ENCODE measurements around the gene PAX3.

DNA sequence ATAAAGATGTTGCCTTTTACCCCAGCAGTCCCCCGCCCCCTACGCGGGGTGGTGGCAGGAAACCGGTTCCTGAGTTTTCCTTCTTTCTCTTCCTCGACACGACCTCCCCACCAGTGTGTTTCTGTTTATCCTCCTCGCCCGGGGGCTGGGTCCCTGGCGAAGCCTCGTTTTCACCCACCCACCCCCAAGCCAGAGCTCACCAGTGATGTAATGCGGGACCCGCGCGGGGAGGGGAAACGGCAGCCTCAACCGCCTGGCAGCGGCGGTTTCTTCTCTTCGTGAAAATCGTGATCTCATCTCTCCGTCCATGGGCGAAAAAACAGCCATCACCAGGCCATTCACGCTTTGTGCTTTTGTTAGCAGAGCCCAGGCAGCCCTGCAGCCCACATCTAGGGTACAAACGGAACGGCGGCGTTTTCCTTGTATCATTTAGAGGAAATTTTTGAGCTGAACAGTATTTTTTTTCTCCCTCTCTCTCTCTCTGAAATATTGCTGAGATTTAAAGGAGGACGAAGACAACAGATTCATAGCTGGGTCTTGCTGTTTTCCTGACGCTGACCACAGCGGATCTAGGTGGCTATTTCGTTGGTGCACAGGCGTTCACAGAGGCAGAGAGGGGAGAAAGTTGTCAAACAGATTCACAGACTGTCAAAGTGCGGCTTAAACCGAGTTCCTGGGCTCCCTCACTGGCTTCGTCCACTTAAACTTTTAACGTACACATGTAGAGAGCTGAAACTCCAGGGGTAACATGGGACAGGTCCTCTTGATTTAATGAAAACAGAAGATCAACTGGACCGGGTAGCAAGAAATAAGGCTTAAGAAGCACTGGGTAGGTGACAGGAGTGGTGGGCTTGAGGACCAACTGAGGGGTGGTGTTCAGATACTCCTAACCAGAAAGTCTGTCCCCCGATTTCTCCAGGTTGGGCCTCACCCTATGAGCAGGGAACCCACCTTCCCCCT, 21.9 kb upstream of the PAX3 start:
- TF ChIP-seq, protein P1, sequence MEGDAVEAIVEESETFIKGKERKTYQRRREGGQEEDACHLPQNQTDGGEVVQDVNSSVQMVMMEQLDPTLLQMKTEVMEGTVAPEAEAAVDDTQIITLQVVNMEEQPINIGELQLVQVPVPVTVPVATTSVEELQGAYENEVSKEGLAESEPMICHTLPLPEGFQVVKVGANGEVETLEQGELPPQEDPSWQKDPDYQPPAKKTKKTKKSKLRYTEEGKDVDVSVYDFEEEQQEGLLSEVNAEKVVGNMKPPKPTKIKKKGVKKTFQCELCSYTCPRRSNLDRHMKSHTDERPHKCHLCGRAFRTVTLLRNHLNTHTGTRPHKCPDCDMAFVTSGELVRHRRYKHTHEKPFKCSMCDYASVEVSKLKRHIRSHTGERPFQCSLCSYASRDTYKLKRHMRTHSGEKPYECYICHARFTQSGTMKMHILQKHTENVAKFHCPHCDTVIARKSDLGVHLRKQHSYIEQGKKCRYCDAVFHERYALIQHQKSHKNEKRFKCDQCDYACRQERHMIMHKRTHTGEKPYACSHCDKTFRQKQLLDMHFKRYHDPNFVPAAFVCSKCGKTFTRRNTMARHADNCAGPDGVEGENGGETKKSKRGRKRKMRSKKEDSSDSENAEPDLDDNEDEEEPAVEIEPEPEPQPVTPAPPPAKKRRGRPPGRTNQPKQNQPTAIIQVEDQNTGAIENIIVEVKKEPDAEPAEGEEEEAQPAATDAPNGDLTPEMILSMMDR (IDR thresholded peaks at IDR 0.05), result no peak
- no peak for TF ChIP-seq POLR2A (IDR thresholded peaks at IDR 0.05)

Data from prostate gland (tissue), 2 donors.